Hepatocyte (in vitro differentiated cells): ENCODE results near the gene RUSC1. TPM values are rescaled to one million over a fixed set of nuclear protein-coding genes. Genes with fewer than 3 reads are reported as not detected.

Experiments used
- DNase-seq: peaks from one replicate; pipeline ENCODE4 v3.0.0-alpha.2; 2016; ENCODE audit warnings: low spot score
- H2AFZ ChIP-seq: fragments of 200-600 bp; sonication (generic); 2 replicates; pipeline ENCODE4 v1.6.0; 2016; ENCODE audit warnings: antibody characterized with exemption, mild to moderate bottlenecking
- H3K27ac ChIP-seq: fragments of 200-600 bp; sonication (generic); 2 replicates; pipeline ENCODE4 v1.5.1; 2016; ENCODE audit warnings: mild to moderate bottlenecking
- H3K27me3 ChIP-seq: fragments of 200-600 bp; sonication (generic); 2 replicates; pipeline ENCODE4 v1.6.1; 2016
- H3K36me3 ChIP-seq: fragments of 200-600 bp; sonication (generic); replicated peaks from 2 replicates; pipeline ENCODE4 v1.5.1; 2016; ENCODE audit warnings: low read depth; ENCODE audit not compliant: insufficient read depth
- H3K4me1 ChIP-seq: fragments of 200-600 bp; sonication (generic); 2 replicates; pipeline ENCODE4 v1.5.1; 2016; ENCODE audit warnings: mild to moderate bottlenecking, moderate library complexity; ENCODE audit not compliant: insufficient read depth
- H3K4me2 ChIP-seq: fragments of 200-600 bp; sonication (generic); 2 replicates; pipeline ENCODE4 v1.6.0; 2016
- H3K4me3 ChIP-seq: fragments of 200-600 bp; sonication (generic); 2 replicates; pipeline ENCODE4 v1.5.1; 2016; ENCODE audit warnings: mild to moderate bottlenecking
- H3K79me2 ChIP-seq: fragments of 200-600 bp; sonication (generic); 2 replicates; pipeline ENCODE4 v1.6.0; 2017; ENCODE audit warnings: mild to moderate bottlenecking
- H3K9me2 ChIP-seq: fragments of 200-600 bp; sonication (generic); replicated peaks from 2 replicates; pipeline ENCODE4 v1.6.0; 2017; ENCODE audit warnings: mild to moderate bottlenecking; ENCODE audit not compliant: insufficient read depth
- H3K9me3 ChIP-seq: fragments of 200-600 bp; sonication (generic); 2 replicates; pipeline ENCODE4 v1.5.1; 2016; ENCODE audit warnings: low read depth, mild to moderate bottlenecking
- H4K20me1 ChIP-seq: fragments of 200-600 bp; sonication (generic); 2 replicates; pipeline ENCODE4 v1.6.0; 2016; ENCODE audit warnings: mild to moderate bottlenecking; ENCODE audit not compliant: insufficient read depth, poor library complexity, severe bottlenecking
- EZH2 ChIP-seq: fragments of 200-600 bp; sonication (generic); IDR thresholded peaks from 2 replicates; pipeline ENCODE4 v1.6.1; 2016; ENCODE audit warnings: antibody characterized with exemption, mild to moderate bottlenecking, borderline replicate concordance
- EZH2phosphoT487 ChIP-seq: fragments of 200-600 bp; sonication (generic); IDR thresholded peaks from one replicate; pipeline ENCODE4 v1.6.1; 2018; ENCODE audit warnings: antibody characterized with exemption, mild to moderate bottlenecking, low read depth, moderate library complexity; ENCODE audit not compliant: unreplicated experiment, severe bottlenecking
- WGBS: methylation state at CpG from one replicate; pipeline ENCODE4 v1.1.6; 2016; ENCODE audit warnings: low lambda C conversion rate; ENCODE audit errors: missing lambda C conversion rate; 5-methylcytosine and 5-hydroxymethylcytosine counted together
- polyA plus RNA-seq: library from polyadenylated mRNA; unstranded; fragments of >200 nt; fragmentation: Nextera tagmentation; extraction: Ambion mirVana; gene quantifications from 2 replicates; pipeline ENCODE4 v1.2.1, GENCODE V29; 2016
- total RNA-seq: library from RNA; depleted of rRNA; stranded (reverse); fragments of >200 nt; gene quantifications from 2 replicates; pipeline ENCODE4 v1.2.3, GENCODE V29; 2014
- TF ChIP-seq, protein P1 (sequence below): fragments of 200-600 bp; sonication (generic); IDR thresholded peaks from 2 replicates; pipeline ENCODE4 v1.5.1; 2016; ENCODE audit warnings: antibody characterized with exemption, mild to moderate bottlenecking; ENCODE audit not compliant: poor library complexity

The RUSC1 gene
- total and polyA plus RNA-seq, 2 experiments from 2014 or later = 22.3 to 48.4 TPM

- Histone ChIP-seq H2AFZ (no peak overlapping the region), H3K4me2 (no peak overlapping the region)
- WGBS = 82% methylated on average over 7 of the region's 7 CpGs
Observed at GRCh38 chr1:155305881-155306391, 14.8 kb upstream of the RUSC1 start.

GRCh38 chr1:155307247-155307740, 13.4 kb upstream of the RUSC1 start:
- no peak for TF ChIP-seq EZH2phosphoT487
- no peak for TF ChIP-seq EZH2
- TF ChIP-seq, protein P1, sequence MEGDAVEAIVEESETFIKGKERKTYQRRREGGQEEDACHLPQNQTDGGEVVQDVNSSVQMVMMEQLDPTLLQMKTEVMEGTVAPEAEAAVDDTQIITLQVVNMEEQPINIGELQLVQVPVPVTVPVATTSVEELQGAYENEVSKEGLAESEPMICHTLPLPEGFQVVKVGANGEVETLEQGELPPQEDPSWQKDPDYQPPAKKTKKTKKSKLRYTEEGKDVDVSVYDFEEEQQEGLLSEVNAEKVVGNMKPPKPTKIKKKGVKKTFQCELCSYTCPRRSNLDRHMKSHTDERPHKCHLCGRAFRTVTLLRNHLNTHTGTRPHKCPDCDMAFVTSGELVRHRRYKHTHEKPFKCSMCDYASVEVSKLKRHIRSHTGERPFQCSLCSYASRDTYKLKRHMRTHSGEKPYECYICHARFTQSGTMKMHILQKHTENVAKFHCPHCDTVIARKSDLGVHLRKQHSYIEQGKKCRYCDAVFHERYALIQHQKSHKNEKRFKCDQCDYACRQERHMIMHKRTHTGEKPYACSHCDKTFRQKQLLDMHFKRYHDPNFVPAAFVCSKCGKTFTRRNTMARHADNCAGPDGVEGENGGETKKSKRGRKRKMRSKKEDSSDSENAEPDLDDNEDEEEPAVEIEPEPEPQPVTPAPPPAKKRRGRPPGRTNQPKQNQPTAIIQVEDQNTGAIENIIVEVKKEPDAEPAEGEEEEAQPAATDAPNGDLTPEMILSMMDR = peak; percentile 42
- Histone ChIP-seq H3K27me3 (no peaks in the 10 kb centered on the region), H3K4me2 (peak overlapping the region; percentile 54), H3K4me3 (no peak overlapping the region), H3K36me3 (no peaks in the 10 kb centered on the region), H2AFZ (no peak overlapping the region), H3K27ac (peak overlapping the region; percentile 80), H3K9me2 (no peaks in the 10 kb centered on the region), H4K20me1 (peaks cover 3% of the 10 kb centered on the region), H3K4me1 (peaks cover 17% of the 10 kb centered on the region), H3K9me3 (no peaks in the 10 kb centered on the region), H3K79me2 (peaks cover 34% of the 10 kb centered on the region)
- peak; percentile 41 for DNase-seq
- 54% methylated on average over 6 of the region's 6 CpGs for WGBS

More at GRCh38 chr1:155305881-155306391, 14.8 kb upstream of the RUSC1 start:
- Histone ChIP-seq H3K36me3 (no peaks in the 10 kb centered on the region), H3K9me3 (no peaks in the 10 kb centered on the region), H3K4me1 (peaks cover 19% of the 10 kb centered on the region), H3K79me2 (peaks cover 21% of the 10 kb centered on the region), H3K4me3 (no peak overlapping the region), H3K27ac (no peak overlapping the region), H3K27me3 (no peaks in the 10 kb centered on the region), H3K9me2 (no peaks in the 10 kb centered on the region), H4K20me1 (no peaks in the 10 kb centered on the region)
- DNase-seq = no peak
- no peak for TF ChIP-seq EZH2
- TF ChIP-seq, protein P1 = no peak
- TF ChIP-seq EZH2phosphoT487 = no peak

DNA sequence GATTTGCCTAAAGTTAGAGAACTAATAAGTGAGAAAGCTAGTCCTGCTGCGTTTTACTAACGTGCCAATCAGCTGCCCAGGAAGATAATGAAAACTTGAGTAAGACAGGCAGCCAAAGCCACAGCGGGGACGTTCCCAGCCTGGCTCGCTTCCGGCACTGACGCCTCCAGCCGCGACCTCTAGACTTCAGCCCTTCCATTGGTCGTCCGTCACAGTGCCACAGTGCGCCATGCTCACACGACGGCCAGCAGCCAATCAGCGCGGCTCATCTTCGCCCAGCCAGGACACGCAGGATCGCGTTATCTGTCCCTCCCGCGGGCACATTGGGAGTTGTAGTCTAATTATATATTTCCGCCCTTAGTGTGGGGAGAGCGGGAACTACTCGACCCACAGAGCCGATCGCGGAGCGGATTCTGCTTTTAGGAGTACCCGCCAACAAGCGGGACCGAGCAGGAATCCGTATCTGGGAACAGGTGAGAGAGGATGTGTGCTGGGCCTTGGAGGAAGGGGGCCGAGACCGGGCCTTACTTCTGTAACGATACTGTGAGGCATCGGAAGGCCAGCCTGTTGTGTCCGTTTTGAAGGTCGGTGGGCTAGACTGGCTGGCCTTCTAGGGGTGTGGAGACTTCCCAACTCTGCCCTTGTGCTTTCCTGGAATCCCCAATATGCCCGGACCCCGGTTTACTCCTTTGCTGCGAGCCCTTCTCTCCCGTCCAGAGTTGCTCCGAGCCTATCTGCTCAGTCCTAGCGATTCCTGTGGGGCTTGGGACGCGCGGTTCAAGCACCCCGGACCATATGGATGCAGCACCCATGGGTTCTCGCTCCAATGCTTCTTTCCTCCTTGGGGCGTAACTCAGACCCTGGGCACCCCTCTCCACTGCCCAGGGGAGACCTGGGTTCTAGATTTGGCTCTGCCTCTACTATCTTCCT, 11.9 kb upstream of the RUSC1 start, which contains the start of gene FDPS:
FDPS (plus strand) TSS at position 374 of the 930 bp plus-strand sequence. CDS start 924 bp downstream, outside the sequence.
- H3K36me3 ChIP-seq = no peaks in the 10 kb centered on the region
- H3K4me3 ChIP-seq = peak within 1 kb of the TSS; percentile 72
- peaks cover 3% of the 10 kb centered on the region for H4K20me1 ChIP-seq
- peaks cover 17% of the 10 kb centered on the region for H3K4me1 ChIP-seq
- no peaks in the 10 kb centered on the region for H3K9me2 ChIP-seq
- peak within 1 kb of the TSS; percentile 92 for H3K27ac ChIP-seq
- no peaks in the 10 kb centered on the region for H3K9me3 ChIP-seq
- WGBS = under 1% methylated on average over 50 of the region's 51 CpGs
- H3K27me3 ChIP-seq = no peaks in the 10 kb centered on the region
- peaks cover 41% of the 10 kb centered on the region for H3K79me2 ChIP-seq
- H3K4me2 ChIP-seq = peak within 1 kb of the TSS; percentile 97
- TF ChIP-seq EZH2 = no peak
- TF ChIP-seq, protein P1 = no peak
- no peak for TF ChIP-seq EZH2phosphoT487
- peak within 1 kb of the TSS; percentile 3 for H2AFZ ChIP-seq
- peak; percentile 98 for DNase-seq
